ENCODE data around the gene BAX. TPM values are rescaled to one million over a fixed set of nuclear protein-coding genes. Genes with fewer than 3 reads are reported as not detected.

The BAX gene
- 75.3 to 139 TPM (median 113 TPM) in 3 replicates for polyA plus RNA-seq
- 115 TPM for polyA plus RNA-seq (2011; ENCODE audit: low read depth)
- polyA plus RNA-seq (2011; cell fraction: cytosol; rRNA removed): 59.1 and 94.4 TPM in 2 replicates
- polyA plus RNA-seq (2011; cell fraction: nucleus; rRNA removed): 132 and 135 TPM in 2 replicates
- 140 and 147 TPM in 2 replicates for polyA plus RNA-seq (2012; ENCODE audit: low replicate concordance)
- 46.4 to 110 TPM (median 58.4 TPM) in 3 replicates for polyA minus RNA-seq
- 81.3 TPM for polyA minus RNA-seq (2011; cell fraction: cytosol; rRNA and poly(A)+ RNA removed)
- polyA minus RNA-seq (2011; cell fraction: nucleus; rRNA and poly(A)+ RNA removed): 27.2 and 28.4 TPM in 2 replicates

- H3K4me2 ChIP-seq (ENCODE audit: control insufficient read depth, extremely low read depth, insufficient read depth, low read depth, low read length): peak within 1 kb of the TSS; percentile 90
- H3K79me2 ChIP-seq (ENCODE audit: control insufficient read depth, insufficient read depth, low read length): peaks cover 19% of the 10 kb centered on the region
- no peaks in the 10 kb centered on the region for H3K9me1 ChIP-seq (ENCODE audit: control insufficient read depth, extremely low read depth, insufficient read depth, low read length)
- no peak for DNase-seq (ENCODE audit: low read depth, low spot score)
- H3K9me3 ChIP-seq (ENCODE audit: control insufficient read depth, low read depth, low read length): no peaks in the 10 kb centered on the region
- dilution Hi-C loops (cut with MboI; ENCODE audit: extremely low pct_ligation_motif_present, low sequenced_read_pairs): no loop called here
- H3K9ac ChIP-seq (ENCODE audit: control insufficient read depth, extremely low read depth, insufficient read depth, low read length): peak within 1 kb of the TSS; percentile 97
- H3K27ac ChIP-seq (ENCODE audit: control insufficient read depth, insufficient read depth, low read length): peak within 1 kb of the TSS; percentile 90
- FAIRE-seq: no peak
- H3K4me3 ChIP-seq (ENCODE audit: control insufficient read depth in 2 of 3, extremely low read depth in 1 of 3, insufficient read depth in 2 of 3, low read depth in 1 of 3, low read length in 3 of 3): peak within 1 kb of the TSS; percentile 85 to 89 (median 85)
- H4K20me1 ChIP-seq (ENCODE audit: control insufficient read depth, extremely low read depth, insufficient read depth, low read length): no peaks in the 10 kb centered on the region
- peak within 1 kb of the TSS; percentile 75 for H2AFZ ChIP-seq (ENCODE audit: control insufficient read depth, low read length)
- peaks cover 5% of the 10 kb centered on the region for H3K4me1 ChIP-seq (ENCODE audit: control insufficient read depth, extremely low read depth, insufficient read depth, low read length)
- H3K27me3 ChIP-seq (ENCODE audit: control insufficient read depth, extremely low read depth, insufficient read depth, low read length): no peaks in the 10 kb centered on the region
- H3K36me3 ChIP-seq (ENCODE audit: control insufficient read depth in 2 of 2, extremely low read depth in 1 of 2, insufficient read depth in 2 of 2, low read length in 2 of 2): peaks cover 4 to 6% of the 10 kb centered on the region in 2 experiments
- TF ChIP-seq EZH2 (IDR thresholded peaks at IDR 0.05; ENCODE audit: low read length) (no peak), CTCF (optimal IDR thresholded peaks at IDR 0.05 in 1 of 3, IDR thresholded peaks at IDR 0.05 in 1 of 3, conservative IDR thresholded peaks at IDR 0.05 in 1 of 3; ENCODE audit: extremely low read depth in 1 of 3, insufficient read depth in 2 of 3, low read length in 3 of 3) (peak in 1 of 3 experiments; percentile 41)
Observed at GRCh38 chr19:48954595-48955307, at the start of gene BAX. TSS of gene BAX (plus strand) at chr19:48954875. CDS start at chr19:48954929, 54 bp downstream.

DNA sequence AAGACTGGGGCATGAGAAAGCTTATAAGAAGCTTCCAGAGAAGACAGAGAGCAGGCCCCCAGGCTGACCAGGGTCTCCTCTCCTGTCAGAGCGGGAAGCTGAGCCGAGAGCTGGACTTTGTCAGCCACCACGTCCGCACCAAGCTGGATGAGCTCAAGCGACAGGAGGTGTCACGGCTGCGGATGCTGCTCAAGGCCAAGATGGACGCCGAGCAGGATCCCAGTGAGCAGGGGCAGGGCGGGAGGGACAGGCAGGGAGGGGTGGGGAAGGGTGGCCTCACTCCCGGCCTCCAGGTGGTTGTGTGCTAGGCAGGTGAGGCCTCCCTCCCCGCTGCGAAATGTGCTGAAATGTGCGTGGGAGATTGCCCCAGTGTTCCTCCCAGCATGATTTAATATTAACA, 49.0 kb upstream of the BAX start:
- no peak for DNase-seq (ENCODE audit: low read depth, low spot score)
- Histone ChIP-seq H3K9me3 (ENCODE audit: control insufficient read depth, low read depth, low read length) (no peaks in the 10 kb centered on the region), H3K27ac (ENCODE audit: control insufficient read depth, insufficient read depth, low read length) (no peak overlapping the region), H3K79me2 (ENCODE audit: control insufficient read depth, insufficient read depth, low read length) (peaks cover 4% of the 10 kb centered on the region), H3K4me2 (ENCODE audit: control insufficient read depth, extremely low read depth, insufficient read depth, low read depth, low read length) (no peak overlapping the region), H3K4me3 (ENCODE audit: control insufficient read depth in 2 of 3, extremely low read depth in 1 of 3, insufficient read depth in 2 of 3, low read depth in 1 of 3, low read length in 3 of 3) (no peak overlapping the region), H3K9ac (ENCODE audit: control insufficient read depth, extremely low read depth, insufficient read depth, low read length) (no peak overlapping the region), H3K4me1 (ENCODE audit: control insufficient read depth, extremely low read depth, insufficient read depth, low read length) (peaks cover 5% of the 10 kb centered on the region), H3K27me3 (ENCODE audit: control insufficient read depth, extremely low read depth, insufficient read depth, low read length) (no peaks in the 10 kb centered on the region), H3K9me1 (ENCODE audit: control insufficient read depth, extremely low read depth, insufficient read depth, low read length) (peaks cover 4% of the 10 kb centered on the region), H2AFZ (ENCODE audit: control insufficient read depth, low read length) (no peak overlapping the region), H4K20me1 (ENCODE audit: control insufficient read depth, extremely low read depth, insufficient read depth, low read length) (no peaks in the 10 kb centered on the region), H3K36me3 (ENCODE audit: control insufficient read depth in 2 of 2, extremely low read depth in 1 of 2, insufficient read depth in 2 of 2, low read length in 2 of 2) (peaks cover 2 to 17% of the 10 kb centered on the region in 2 experiments)
- dilution Hi-C loops (cut with MboI; ENCODE audit: extremely low pct_ligation_motif_present, low sequenced_read_pairs): no loop called here
- no peak for FAIRE-seq
- TF ChIP-seq EZH2 (IDR thresholded peaks at IDR 0.05; ENCODE audit: low read length) (no peak), CTCF (optimal IDR thresholded peaks at IDR 0.05 in 1 of 3, IDR thresholded peaks at IDR 0.05 in 1 of 3, conservative IDR thresholded peaks at IDR 0.05 in 1 of 3; ENCODE audit: extremely low read depth in 1 of 3, insufficient read depth in 2 of 3, low read length in 3 of 3) (no peak)

Data from keratinocyte (primary cell).